Activated CD4-positive, CD25-positive, alpha-beta regulatory T cell (primary cell): ENCODE results near the gene PTCH2.

Experiments used
- DNase-seq, 4 experiments: peaks; one replicate each; lab custom pipeline; 2025; lab: John Stamatoyannopoulos, UW

PTCH2 gene

DNA sequence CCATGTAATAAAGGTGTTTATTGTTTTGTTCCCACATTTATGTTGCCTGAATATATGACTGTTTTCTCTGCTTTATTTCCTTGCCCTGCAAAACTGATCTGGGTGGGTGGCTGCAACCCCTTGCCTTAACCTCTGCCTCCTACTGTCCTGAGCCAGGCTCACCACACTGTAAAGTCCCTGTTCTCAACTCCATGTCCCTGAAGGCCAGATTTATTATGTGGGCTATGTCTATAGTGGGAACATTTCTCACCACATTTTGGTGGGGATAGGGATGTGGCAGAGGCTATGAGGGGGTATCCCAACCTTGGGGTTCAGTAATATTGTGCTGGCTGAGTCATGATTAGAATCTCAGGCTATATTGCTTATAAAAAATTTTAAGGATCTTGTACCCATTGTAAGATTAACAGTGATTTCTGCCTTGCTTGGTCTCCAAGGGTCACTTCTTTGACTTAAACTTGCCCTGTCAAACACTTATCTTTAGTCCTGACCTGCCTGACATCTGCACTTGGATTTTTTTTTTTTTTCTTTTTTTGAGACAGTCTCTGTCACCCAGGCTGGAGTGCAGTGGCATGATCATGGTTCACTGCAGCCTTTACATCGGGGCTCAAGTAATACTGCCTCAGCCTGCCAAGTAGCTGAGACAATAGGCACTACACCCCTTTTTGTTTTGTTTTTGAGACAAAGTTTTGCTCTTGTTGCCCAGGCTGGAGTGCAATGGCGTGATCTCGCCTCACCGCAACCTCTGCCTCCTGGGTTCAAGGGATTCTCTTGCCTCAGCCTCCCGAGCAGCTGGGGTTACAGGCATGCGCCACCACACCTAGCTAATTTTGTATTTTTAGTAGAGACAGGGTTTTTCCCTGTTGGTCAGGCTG is 64.1 kb downstream of the PTCH2 start:
- DNase-seq, result no peak

DNA sequence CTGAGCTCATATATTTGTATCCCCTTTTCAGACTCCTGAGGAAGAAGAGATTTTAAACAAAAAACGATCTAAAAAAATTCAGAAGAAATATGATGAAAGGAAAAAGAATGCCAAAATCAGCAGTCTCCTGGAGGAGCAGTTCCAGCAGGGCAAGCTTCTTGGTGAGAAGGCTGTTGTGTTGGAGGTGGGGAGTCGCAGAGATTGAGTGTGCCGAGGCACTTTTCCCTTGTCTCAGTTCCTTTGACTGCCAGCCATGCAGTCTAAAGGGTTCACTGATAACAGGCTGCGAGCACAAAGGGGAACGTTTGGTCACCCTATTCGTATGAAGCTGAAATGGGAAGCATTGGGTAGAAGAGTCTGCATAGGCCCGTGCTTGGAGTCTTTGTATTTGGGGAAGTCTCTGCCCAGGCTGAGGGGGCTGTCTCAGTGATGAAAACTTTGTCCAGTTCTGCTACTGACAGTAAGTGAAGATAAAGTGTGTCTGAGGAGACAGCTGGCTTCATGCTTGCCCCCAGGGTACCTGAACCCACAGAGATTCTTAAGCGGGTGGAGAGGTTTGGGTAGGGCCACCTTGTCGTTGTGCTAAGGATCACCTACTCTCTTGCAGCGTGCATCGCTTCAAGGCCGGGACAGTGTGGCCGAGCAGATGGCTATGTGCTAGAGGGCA is 65.0 kb downstream of the PTCH2 start:
- no peak for DNase-seq

DNA sequence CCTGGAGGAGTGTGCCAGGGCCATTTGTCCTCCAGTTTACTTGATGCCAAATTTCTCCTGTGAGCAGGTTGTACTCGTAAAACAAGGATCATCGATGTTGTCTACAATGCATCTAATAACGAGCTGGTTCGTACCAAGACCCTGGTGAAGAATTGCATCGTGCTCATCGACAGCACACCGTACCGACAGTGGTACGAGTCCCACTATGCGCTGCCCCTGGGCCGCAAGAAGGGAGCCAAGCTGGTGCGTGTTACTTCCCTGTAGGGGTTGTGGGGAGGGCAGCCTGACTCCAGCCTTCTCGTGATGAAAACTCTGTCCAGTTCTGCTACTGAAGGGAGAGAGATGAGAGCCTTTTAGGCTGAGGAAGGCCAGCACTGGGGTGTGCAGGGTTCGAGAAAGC is 65.5 kb downstream of the PTCH2 start:
- DNase-seq, result no peak

DNA sequence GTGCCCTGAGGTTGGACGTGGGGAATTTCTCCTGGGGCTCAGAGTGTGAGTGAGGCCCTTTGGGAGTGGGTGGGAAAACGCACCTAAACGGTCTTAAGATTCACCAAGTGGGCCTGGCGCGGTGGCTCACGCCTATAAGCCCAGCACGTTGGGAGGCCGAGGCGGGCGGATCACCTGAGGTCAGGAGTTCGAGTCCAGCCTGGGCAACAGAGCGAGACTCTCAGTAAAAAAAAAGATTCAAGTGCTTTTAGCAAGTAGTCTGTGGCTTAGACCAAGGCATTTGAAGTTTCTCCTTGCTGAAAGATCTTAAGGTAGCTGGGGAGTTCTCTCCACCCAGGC is 66.4 kb downstream of the PTCH2 start:
- no peak for DNase-seq

DNA sequence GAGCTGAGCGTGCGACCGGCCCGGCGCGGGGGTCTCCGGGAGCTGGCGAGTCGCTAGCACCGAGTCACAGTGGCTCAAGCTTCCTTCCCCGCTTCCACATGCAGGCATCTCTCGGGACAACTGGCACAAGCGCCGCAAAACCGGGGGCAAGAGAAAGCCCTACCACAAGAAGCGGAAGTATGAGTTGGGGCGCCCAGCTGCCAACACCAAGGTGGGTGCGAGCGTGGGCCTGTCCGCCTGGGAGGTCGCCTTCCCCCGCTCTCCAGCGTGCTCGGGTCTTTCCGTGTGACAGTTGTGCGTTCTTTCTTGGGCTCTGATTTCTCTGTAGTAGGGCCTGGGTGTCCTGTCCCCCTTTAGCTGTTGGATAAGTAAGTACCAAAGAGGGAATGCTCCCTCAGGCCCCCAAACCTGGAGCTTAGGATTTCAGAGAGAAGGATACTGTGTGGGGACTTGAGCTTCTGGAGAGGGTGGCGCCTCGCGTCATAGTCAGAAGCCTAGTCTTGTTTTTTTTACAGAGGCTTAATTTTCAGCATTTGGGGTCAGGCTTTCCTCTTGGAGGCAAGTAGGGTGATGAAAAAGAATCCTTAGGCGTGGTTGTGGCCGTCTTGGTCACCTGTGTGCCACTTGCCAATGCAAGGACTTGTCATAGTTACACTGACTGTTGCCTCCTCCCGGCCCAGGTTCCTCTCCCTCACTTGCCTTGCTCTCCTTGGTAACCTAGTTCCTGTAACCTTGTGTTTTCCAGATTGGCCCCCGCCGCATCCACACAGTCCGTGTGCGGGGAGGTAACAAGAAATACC is 66.9 kb downstream of the PTCH2 start:
- DNase-seq, result peak in 3 of 4 experiments; percentile 21 to 43 (median 41)

DNA sequence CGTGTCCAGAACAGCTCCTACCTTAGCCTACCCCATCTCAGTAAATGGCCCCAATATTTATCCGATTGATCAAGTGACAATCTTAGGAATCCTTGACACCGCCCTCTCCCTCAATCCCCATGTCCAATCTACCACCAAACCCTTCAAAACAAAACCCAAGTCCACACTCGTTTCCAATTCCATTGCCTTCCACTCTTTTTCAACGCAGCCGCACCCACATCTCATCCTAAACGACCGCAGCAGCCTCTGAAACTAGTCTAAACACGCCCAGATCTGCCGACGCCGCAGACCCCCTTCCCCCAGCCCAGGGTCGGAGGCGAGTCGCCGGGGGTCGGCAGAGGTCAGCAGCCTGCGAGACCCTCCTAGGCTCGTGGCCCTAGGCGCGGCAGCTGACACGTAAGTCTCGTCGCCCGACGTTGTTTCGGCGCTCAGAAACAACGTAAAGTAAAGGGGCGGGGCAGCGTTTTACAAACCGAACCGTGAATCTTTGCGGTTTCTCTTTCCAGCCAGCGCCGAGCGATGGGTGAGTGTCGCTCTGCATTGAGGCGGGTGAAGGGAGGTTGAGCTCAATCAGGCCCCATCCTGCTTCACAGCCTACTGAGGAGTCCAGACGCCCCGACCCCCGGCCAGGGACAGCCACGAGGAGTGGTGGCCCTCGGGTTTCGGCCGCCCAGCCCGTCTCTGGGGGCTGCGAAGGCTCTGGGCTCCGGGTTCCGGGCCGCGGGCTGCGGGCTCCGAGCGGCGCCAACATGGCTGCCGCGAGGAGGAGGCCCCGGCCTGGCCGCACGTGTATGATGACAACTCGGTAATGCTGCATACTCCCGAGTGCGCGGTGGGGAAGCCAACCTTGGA is 67.7 kb downstream of the PTCH2 start, which contains the start of gene RPS8:
Gene RPS8 (plus strand): TSS at position 463 of the 852 bp plus-strand sequence. CDS start 57 bp downstream, at position 520.
- peak; percentile 76 to 83 (median 78) for DNase-seq
